NCI-H1694 treated with DMSO at 0.1 percent for 48 hours (cell line): Measurements from ENCODE around the gene PRM1.
"Not testable (repeated sequence)": the region's sequence is repeated elsewhere in the genome, so short reads cannot be mapped to it uniquely, and the experiment has no call there.

Experiments
- DNase-seq: peaks from one replicate; lab custom pipeline; 2025; lab: John Stamatoyannopoulos, UW

The PRM1 gene

DNA sequence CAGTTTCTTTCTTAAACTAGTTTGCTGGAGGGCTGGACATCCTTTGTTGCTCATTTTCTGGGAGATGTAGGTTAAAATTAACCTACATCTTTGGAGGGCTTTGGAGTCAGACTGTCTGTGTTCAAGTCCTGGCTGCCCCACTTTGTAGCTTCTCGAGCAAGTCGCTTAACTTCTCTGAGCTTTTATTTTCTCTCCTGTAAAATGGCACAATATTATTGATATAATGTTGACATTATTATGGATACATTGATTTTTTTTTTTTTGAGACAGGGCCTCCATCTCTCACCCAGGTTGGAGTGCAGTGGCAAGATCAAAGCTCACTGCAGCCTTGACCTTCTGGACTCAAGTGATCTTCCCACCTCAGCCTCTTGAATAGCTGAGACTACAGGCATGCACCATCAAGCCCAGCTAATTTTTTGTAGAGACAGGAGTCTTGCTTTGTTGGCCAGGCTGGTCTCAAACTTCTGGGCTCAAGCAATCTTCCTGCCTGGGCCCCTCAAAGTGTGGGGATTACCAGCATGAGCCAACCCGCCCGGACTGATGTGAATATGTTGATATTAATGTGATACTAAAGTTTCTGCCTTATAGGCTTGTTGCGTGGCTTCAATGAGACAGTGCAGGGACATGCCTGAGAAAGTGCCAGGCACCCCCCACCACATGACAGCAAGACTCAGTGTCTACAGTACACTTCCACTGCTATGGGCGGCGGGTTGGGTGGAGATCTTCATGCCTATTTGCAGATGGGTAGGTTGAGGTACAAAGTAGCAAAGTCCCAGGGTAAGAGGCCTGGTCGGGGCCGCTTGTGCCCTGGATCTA lies 32.6 kb upstream of the PRM1 start:
- no peak for DNase-seq

DNA sequence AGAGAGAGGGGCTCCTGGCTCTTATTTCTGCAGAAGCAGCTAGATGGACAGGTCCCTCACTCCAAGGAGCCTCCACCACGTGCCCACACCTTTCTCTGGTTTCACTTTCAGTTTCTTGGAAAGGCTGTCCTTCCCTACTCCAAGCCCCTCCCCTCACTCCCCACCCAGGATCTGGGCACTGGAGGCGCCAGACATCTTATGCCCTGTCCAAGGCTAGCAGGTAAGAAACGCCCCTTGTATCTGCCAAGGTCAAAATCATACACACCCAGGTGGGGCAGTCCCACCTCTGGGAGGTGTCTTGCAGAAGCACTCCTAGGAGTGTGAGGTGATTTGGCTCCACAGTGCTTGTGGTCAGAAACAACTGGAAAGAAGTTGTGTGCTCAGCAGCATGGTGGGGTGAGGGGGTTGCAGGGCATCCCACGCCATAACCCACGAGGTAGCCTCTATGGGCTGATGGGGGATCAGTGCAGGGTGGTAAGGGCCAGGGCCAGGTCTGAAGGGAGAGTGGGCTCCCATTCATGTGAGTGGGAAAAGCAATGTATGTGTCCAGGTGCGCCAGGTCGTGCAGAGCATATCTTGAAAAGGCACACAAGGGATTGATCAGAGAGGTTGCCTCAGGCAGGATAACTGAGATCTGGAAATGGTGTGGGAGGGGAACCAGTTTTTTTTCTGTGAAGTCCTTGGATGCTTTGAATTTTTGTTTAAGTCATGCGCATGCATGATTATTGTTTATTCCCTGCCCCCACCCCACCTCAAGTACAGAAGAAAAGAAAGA lies 31.8 kb upstream of the PRM1 start:
- DNase-seq = no peak

DNA sequence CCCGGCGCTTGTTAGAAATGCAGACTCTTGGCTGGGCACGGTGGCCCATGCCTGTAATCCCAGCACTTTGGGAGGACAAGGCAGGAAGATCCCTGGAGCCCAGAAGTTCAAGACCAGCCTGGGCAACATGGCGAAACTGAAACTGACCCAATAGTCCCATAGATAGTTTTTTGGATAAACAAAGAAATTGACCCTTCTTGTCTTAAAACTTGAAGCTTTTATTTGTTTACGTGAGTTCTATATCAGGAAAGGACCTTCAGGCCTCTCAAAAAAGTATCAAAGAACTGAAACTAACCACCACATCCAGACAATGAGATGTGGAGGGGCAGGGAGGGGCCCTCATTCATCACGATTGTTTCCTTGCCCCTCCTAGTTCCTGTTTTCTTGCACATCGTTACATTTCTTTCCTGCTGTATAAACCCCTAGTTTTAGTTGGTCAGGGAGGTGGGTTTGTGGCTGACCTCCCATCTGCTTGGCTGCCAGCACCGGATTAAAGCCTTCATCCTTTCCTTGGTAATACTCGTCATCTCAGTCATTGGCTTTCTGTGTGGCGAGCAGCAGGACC lies 29.9 kb upstream of the PRM1 start:
- DNase-seq = no peak

DNA sequence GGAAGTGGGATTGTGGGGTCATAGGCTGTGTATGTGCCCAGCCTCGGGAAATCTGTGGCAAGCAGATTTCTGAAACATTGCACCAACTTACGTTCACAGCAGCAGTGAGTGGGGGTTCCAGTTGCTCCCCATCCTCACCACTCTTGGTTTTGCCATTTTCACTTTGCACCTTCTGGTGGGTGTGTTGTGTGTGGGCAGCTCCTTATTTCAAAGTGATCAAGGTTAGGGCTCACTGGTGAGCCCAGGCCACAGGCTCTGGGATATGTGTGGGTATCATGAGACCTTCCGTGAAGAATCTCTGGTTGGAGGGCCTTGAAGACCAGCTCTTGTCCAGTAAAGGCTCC lies 29.5 kb upstream of the PRM1 start:
- DNase-seq = no peak

DNA sequence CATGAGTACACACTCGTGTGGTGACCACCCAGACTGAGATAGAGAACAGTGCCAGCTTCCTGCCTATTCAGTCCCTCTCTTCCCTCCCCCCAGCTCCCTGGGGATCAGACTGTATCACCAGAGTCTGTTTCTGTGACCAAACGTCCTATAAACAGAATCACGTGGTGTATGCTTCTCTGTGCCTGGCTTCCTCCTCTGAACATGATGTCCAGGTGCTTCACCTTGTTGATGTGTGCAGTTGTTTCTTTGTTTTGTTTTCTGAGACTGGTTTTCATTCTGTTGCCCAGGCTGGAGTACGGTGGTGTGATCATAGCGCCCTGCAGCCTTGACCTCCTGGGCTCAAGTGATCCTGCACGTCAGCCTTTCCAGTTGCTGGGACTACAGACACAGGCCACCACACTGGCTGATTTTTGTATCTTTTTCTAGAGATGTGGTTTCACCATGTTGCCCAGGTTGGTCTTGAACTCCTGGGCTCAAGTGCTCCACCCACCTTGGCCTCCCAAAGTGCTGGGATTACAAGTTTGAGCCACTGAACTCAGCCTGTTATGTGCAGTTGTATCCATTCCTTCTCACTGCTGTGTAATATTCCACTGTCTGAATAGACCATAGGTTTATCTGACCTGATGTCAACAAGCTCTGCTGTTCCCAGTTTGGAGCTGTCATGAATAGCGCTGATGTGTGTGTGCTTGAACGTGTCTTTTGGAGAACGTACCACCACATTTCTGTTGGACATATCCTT lies 28.9 kb upstream of the PRM1 start:
- no peak for DNase-seq

DNA sequence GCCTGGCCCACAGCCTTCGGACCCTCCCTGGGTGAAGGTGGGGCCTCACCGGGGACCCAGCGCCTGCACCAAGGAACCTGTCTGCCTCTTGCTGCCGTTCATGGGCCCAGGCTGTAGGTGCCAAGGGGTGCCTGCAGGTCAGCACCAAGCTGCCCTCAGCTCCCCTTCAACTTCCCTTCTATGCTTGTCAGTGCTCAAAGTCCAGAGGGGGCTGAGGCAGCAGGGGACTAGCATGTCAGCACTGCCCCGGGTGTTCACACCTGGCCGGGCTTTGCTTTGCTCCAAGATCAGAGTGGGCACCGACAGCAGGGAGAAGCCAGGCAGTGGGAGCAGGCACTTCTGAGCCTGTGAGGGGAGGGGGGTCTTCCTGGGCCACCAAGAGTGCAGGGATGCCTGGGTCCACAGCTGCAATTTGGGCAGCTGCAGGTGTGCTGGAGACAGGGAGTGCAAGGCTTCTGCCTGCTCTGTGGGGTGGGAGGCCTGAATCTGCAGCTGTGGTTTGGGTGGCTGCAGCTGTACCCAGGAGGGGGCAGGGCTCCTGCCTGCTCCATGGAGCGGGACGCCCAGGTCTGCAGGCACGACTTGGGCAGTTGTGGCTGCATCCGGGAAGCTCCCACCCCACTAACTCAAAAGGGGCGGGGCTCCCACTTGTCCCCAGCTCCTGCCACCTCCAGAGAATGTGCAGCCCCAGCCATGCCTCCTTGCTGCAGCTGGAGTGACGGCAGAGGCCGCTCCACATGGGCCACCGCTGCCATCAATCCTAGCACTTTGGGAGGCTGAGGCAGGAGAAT lies 27.6 kb upstream of the PRM1 start:
- no peak for DNase-seq

DNA sequence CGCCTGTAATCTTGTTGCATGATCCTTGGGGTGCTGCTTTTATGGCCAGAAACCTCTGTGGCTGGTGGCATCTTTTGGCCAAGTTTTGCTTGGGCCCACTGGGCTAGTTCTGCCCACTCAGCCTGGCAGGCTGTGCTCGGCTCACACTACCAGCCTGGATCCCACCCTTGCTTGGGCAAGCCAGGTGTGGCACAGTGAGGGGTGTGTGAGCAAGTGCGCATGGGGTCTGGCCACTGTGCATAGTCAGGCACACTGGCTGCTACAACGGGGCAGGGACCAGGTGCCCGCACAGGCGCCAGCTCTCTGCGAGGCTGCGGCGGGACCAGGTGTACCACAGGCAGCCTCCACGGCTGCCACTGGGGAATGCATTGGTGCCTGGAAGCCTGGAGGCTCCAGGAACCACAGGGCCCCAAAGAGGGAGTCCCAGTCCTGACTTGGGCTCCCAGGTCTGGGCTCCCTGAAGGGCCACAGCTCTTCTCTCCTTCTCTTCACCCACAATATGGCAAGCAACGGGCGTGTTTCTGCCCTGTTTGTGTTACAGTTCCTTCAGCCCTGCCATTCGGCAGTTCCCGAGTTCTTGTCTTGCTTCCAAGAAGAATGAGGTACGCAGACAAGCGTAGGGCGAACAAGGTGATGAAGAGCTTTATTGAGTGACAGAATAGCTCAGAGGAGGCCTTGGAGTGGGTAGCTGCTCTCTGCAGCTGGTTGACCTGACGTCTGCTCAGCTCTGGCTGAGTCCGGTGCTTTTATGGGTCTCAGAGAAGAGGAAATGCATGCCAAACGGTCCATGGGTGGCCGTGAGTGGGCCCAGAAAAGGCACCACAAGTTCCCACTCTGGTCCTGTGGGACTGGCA lies 26.7 kb upstream of the PRM1 start:
- DNase-seq = no peak

DNA sequence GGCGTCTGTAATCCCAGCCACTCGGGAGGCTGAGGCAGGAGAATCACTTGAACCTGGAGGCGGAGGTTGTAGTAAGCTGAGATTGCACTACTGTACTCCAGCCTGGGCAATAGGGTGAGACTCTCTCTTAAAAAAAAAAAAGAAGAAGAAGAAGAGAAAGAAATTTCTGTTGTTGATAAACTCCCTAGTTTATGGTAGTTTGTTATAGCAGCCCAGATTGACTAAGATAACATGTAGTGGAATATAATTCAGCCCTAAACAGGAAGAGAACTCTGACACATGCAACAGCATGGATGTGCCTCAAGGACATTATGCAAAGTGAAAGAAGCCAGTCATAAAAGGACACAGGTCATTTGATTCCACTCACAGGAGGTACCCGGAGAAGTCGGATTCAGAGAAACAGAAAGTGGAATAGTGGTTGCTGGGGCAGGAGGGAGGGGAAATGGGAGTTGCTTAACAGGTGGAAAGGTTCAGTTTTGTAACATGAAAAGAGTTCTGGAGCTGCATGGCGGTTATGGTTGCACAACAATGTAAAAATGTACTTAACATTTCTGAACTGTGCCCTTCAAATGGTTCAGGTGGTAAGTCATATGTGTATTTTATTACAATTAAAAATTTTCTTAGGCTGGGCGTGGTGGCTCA lies 26.0 kb upstream of the PRM1 start:
- no peak for DNase-seq

DNA sequence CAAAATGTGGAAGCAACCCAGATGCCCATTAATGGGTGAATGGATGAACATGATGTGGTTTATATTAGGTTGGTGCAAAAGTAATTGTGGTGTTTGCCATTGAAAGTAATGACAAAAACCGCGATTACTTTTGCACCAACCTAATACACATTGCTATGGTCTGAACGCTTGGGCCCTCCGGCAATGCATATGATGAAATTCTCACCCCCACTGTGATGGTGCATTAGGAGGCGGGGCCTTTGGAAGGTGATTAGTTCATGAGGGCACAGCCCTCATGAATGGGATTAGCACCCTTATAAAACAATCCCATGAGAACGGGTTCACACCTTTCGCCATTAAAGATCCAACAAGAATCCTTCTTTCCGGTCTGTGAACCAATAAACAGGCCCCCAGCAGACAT lies 25.3 kb upstream of the PRM1 start:
- DNase-seq = no peak

DNA sequence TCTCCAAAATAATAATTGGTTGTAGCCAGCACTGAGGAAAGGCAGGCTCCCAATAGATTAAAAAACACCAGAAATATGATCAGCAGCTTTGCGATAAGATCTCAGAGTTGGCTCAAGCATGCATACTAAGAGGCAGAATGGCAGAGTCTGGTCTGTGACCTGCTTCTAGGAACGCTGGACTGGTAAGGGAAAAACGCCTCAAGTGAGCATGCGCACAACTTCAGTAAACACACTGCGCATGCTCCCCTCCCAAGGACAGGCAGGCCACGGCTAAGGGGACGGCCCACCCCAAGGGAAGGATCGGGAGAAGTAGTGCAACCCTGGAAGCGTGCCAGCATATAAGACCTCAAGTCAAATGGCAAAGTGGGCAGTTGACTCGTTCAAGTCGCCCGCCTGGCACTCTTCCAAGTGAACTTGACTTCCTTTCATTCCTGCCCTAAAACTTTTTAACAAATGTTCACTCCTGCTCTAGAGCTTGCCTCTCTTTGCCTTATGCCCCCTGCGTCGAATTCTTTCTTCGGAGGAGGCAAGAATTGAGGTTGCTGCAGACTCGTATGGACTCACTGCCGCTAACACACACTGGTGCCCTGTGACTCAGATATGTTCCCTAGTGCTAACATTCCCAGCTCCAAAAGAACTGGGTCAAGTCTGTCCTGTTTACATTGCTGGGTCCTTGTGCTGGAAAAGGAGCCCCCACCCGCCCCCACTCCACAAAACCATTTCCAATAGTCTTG lies 22.4 kb upstream of the PRM1 start:
- DNase-seq = no peak

DNA sequence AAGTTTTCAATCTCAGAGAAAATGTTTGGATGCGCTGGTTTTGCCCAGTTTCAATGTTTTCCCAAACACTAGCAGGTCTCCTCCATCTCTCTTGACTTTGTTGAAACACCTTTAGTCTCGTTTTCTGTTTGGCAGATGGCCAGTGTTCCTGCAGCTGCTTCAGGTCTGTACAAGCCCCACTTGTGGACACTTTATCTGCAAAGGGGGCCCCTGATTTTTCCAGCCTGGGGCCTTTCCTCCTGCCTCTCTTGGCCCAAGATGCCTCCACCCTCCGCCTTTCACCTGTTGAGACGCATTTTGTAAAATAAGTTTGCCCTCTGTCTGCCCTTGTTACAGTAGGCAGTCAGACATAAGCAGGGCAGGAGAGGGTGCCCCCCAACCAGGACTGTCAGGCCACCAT lies 21.8 kb upstream of the PRM1 start:
- no peak for DNase-seq

DNA sequence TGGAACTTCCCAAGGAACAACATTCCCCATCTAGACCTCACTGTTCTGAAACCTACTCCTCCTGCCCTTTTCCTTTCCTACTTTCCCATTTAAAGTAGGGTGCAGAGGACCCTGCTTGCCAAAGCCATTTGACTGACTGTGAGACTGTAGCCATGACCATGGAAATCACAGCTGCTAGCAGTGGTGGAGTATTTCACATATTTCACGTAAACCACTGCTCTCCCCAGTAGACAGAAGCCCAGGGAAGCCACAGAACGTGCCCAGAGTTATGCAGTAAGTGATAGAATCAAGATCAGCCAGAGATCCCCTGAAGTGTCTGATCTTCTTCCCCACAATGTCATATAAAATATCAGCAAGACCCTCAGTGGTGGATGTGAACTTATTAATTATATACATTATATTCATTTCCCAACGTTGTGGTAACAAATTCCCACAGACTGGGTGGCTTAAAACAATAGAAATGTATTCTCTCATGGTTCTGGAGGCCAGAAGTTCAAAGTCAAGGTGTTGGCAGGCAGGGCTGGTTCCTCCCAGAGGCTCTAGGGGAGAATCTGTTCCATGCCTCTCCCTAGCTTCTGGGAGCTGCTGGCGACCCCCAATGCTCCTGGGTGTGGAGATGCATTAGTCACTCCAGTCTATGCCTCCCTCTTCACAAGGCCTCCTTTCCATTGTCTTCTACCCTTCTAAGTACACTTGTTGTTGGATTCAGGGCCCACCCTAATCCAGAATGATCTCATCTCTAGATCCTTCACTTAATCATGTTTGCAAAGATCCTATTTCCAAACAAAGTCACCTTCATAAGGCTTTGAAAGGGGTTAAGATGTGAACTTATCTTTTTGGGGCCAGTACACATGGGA lies 20.7 kb upstream of the PRM1 start:
- no peak for DNase-seq

DNA sequence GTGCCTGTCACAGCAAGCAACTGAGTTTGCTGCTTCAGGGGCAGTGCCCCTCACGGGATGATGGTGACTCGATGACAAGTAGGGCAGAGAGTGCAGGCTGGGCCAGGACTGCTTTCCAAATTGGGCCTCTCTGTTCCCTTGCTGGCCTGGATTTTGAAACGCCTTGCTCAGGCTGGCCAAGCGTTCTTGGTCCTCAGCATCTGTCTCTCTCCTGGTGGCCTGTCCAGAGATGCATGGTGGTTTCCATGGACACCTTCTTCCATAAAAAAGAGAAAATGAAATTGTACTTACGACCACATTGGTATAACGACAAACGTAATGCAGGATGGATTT lies 19.4 kb upstream of the PRM1 start:
- DNase-seq = no peak

DNA sequence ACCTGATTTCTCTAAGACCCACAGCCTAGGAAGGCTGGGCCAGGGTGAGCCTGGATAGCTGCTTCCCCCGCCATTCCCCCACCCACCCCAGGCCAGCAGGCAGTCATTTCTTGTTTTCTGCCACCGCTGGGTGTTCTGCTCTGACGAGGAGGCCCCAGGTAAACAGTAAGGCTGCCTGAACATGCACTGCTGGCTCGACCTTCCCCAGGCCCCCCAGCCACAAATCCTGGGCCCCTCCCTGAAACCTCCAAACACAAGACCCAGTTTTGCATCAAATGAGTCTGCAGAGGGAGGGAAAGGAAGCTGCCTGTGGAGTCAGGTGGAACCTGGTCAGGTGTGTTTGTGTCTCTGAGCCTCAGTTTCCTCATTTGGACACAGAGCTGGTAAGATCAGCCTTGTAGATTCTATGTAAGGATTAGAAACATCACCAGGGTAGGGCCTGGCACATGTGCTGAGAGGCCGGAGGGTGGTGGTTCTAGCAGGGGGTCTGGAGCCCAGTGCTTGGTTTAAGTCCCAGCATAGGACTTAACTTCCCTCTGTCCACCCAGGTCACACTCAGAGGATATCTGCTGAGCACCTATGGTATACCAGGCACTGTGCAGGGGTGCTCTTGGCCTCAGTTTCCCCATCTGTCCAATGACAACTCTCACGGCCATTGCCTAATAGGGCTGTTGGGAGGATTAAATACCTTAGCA lies 18.9 kb upstream of the PRM1 start:
- no peak for DNase-seq

DNA sequence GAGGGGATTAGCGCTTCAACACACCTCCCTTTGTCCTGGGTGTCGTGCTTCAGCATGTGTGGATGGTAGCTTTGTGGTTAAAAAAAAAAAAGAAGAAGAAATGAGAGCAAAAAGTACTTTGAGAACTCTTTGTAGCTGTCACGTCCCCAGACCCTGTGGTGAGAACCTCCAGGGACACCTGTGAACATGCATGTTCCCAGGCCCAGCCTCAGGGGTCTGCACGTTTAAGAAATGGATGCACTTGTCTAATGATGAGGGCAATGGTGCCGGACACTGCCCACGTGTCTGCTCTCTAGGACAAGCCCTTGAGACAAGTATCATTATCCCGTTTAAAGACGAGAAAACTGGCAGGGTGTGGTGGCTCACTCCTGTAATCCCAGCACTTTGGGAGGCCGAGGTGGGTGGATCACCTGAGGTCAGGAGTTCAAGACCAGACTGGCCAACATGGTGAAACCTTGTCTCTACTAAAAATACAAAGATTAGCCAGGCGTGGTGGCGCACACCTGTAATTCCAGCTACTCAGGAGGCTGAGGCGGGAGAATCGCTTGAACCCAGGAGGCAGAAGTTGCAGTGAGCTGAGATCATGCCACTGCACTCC lies 17.9 kb upstream of the PRM1 start:
- not testable (repeated sequence) for DNase-seq

DNA sequence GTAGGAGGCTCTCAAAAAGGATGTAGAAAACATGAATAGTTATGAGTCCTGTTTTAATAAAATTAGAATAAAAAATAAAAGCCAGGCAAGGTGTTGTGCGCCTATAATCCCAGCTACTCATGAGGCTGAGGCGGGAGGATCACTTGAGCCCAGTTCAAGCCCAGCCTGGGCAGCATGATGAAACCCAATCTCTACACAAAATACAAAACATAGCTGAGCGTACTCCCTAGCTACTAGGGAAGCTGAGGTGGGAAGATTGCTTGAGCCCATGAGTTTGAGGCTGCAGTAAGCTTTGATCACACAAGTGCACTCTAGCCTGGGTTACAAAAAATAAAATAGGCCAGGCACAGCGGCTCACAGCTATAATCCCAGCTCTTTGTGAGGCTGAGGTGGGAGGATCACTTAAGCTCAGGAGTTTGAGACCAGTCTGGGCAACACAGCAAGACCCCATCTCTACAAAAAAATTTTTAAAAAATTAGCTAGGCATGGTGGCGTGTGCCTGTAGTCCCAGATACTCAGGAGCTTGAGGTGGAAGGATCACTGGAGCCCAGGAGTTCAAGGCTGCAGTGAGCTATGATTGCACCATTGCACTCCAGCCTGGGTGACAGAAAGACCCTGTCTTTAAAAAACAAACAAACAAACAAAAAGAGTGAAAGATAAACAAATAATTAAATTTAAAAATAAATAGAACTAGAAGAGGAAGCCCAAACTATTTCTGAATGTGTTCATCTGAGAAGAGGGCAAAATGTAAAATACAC lies 17.2 kb upstream of the PRM1 start:
- no peak for DNase-seq
